ENCODE data around the gene SGF29.
"Not testable (repeated sequence)": the region's sequence is repeated elsewhere in the genome, so short reads cannot be mapped to it uniquely, and the experiment has no call there.

Gene SGF29

GRCh38 chr16:28612359-28613280, 58.9 kb downstream of the SGF29 start:
- DNase-seq (ENCODE audit: low read depth in 2 of 2) = not testable (repeated sequence)

GRCh38 chr16:28613912-28614311, 60.2 kb downstream of the SGF29 start:
- not testable (repeated sequence) for DNase-seq (ENCODE audit: low read depth in 2 of 2)

- not testable (repeated sequence) for DNase-seq (ENCODE audit: low read depth in 2 of 2)
These were observed 60.8 kb downstream of the SGF29 start for GRCh38 chr16:28614561-28614960.

- DNase-seq (ENCODE audit: low read depth in 2 of 2) = not testable (repeated sequence)
These were observed 61.9 kb downstream of the SGF29 start for GRCh38 chr16:28615486-28616223.

GRCh38 chr16:28616224-28616577, 62.5 kb downstream of the SGF29 start:
- not testable (repeated sequence) for DNase-seq (ENCODE audit: low read depth in 2 of 2)

GRCh38 chr16:28616636-28617035, 62.9 kb downstream of the SGF29 start:
- no peak for DNase-seq (ENCODE audit: low read depth in 2 of 2)

GRCh38 chr16:28617874-28618273, 64.2 kb downstream of the SGF29 start:
- no peak for DNase-seq (ENCODE audit: low read depth in 2 of 2)

GRCh38 chr16:28620316-28620715, 66.6 kb downstream of the SGF29 start:
- DNase-seq (ENCODE audit: low read depth in 2 of 2) = not testable (repeated sequence)

GRCh38 chr16:28621481-28622155, 67.9 kb downstream of the SGF29 start:
- DNase-seq (ENCODE audit: low read depth in 2 of 2) = no peak

GRCh38 chr16:28622532-28623171, 68.9 kb downstream of the SGF29 start:
- DNase-seq (ENCODE audit: low read depth in 2 of 2) = not testable (repeated sequence)

GRCh38 chr16:28623172-28623711, 69.5 kb downstream of the SGF29 start:
- DNase-seq (ENCODE audit: low read depth in 2 of 2) = peak; percentile 49 to 66

- DNase-seq (ENCODE audit: low read depth in 2 of 2) = not testable (repeated sequence)
These were observed 77.2 kb downstream of the SGF29 start for GRCh38 chr16:28630905-28631304.

GRCh38 chr16:28636093-28636823, 82.5 kb downstream of the SGF29 start:
- not testable (repeated sequence) for DNase-seq (ENCODE audit: low read depth in 2 of 2)

- not testable (repeated sequence) for DNase-seq (ENCODE audit: low read depth in 2 of 2)
These were observed 84.0 kb downstream of the SGF29 start, which contains the start of gene NPIPB8 for GRCh38 chr16:28637765-28638164. Gene NPIPB8 (plus strand): TSS chr16:28638065. CDS start chr16:28638361, 296 bp downstream.

GRCh38 chr16:28638359-28638758, 84.6 kb downstream of the SGF29 start:
- DNase-seq (ENCODE audit: low read depth in 2 of 2) = not testable (repeated sequence)

GRCh38 chr16:28639959-28640358, 86.2 kb downstream of the SGF29 start:
- not testable (repeated sequence) for DNase-seq (ENCODE audit: low read depth in 2 of 2)

Measured in activated CD4-positive, alpha-beta T cell treated with anti-CD3 and anti-CD28 coated beads for 24 hours (primary cell).